Endothelial cell of umbilical vein (primary cell): ENCODE measurements around the gene NEDD9. TPM values are rescaled to one million over a fixed set of nuclear protein-coding genes. Genes with fewer than 3 reads are reported as not detected.

Experiments
- BruUV-seq: library from RNA; stranded (reverse); fragments of 400-500 nt; replicated peaks from 2 replicates; lab custom pipeline; 2021; lab: Mats Ljungman, UMichigan
- CTCF ChIA-PET: fragments of 300-600, 350-600 bp; sonication (Branson Sonifier 250); formaldehyde crosslinking; loops from one replicate; lab custom pipeline; 2021; ENCODE audit warnings: antibody characterized with exemption, inconsistent platforms; lab: Charles Lee
- POLR2A ChIA-PET: fragments of 300-600, 350-600 bp; sonication (Branson Sonifier 250); formaldehyde crosslinking; loops from one replicate; lab custom pipeline; 2021; ENCODE audit warnings: antibody characterized with exemption, inconsistent platforms; lab: Charles Lee
- DNase-seq: peaks from one replicate; pipeline ENCODE4 v3.0.0-alpha.2; 2011; ENCODE audit warnings: low read depth, low spot score
- FAIRE-seq: peaks from 2 replicates; lab custom pipeline; 2011; peaks lifted over from hg19 to GRCh38; lab: Jason Lieb, UNC
- H2AFZ ChIP-seq: 2 replicates; pipeline ENCODE4 v1.6.0; 2012; ENCODE audit warnings: low read depth, low read length, control low read depth, inconsistent platforms
- H3K27ac ChIP-seq: 2 replicates; pipeline ENCODE4 v1.5.1; 2011; ENCODE audit warnings: low read depth, mild to moderate bottlenecking, control low read depth, low read length, moderate library complexity; ENCODE audit not compliant: insufficient read depth
- H3K27me3 ChIP-seq, 2 experiments: 2 replicates each; pipeline versions ENCODE4 v1.6.0 to v1.6.1; 2011; ENCODE audit warnings: low read length in 2 of 2, mixed read lengths in 1 of 2; ENCODE audit not compliant: control insufficient read depth in 2 of 2, insufficient read depth in 2 of 2
- H3K36me3 ChIP-seq, 2 experiments: 2 replicates in 1 of 2; 3 replicates in 1 of 2; pipeline ENCODE4 v1.5.1; 2011; ENCODE audit warnings: low read length in 2 of 2, mild to moderate bottlenecking in 1 of 2, moderate library complexity in 1 of 2; ENCODE audit not compliant: control insufficient read depth in 2 of 2, insufficient read depth in 2 of 2; ENCODE audit errors: extremely low read depth in 1 of 2
- H3K4me1 ChIP-seq: 3 replicates; pipeline ENCODE4 v1.5.1; 2011; ENCODE audit warnings: mild to moderate bottlenecking, low read length; ENCODE audit not compliant: control insufficient read depth, insufficient read depth; ENCODE audit errors: extremely low read depth
- H3K4me2 ChIP-seq: 2 replicates; pipeline ENCODE4 v1.6.1; 2011; ENCODE audit warnings: low read length, control low read depth, mixed read lengths; ENCODE audit not compliant: insufficient read depth
- H3K4me3 ChIP-seq, 3 experiments: fragments of 200-600 bp in 1 of 3; sonication (generic), shearing (Covaris generic) in 1 of 3; replicated peaks in 1 of 3; 2 replicates each; pipeline ENCODE4 v1.5.1; 2011 to 2016; ENCODE audit warnings: control low read depth in 3 of 3, low read length in 3 of 3, mild to moderate bottlenecking in 2 of 3, inconsistent platforms in 1 of 3, low read depth in 1 of 3, moderate library complexity in 1 of 3; ENCODE audit not compliant: insufficient read depth in 1 of 3
- H3K79me2 ChIP-seq: 2 replicates; pipeline ENCODE4 v1.6.0; 2012; ENCODE audit warnings: low read length, inconsistent platforms; ENCODE audit not compliant: control insufficient read depth, insufficient read depth
- H3K9ac ChIP-seq: replicated peaks from 2 replicates; pipeline ENCODE3; 2011; ENCODE audit warnings: low read length, control low read depth; ENCODE audit not compliant: insufficient read depth; ENCODE audit errors: extremely low read depth
- H3K9me1 ChIP-seq: replicated peaks from 3 replicates; pipeline ENCODE4 v1.6.0; 2011; ENCODE audit warnings: mild to moderate bottlenecking, low read length; ENCODE audit not compliant: control insufficient read depth, insufficient read depth; ENCODE audit errors: extremely low read depth
- H3K9me3 ChIP-seq: replicated peaks from 2 replicates; pipeline ENCODE4 v1.5.1; 2012; ENCODE audit warnings: low read length, inconsistent platforms; ENCODE audit not compliant: control insufficient read depth, insufficient read depth
- H4K20me1 ChIP-seq: replicated peaks from 2 replicates; pipeline ENCODE3; 2011; ENCODE audit warnings: mild to moderate bottlenecking, low read length; ENCODE audit not compliant: control insufficient read depth, insufficient read depth; ENCODE audit errors: extremely low read depth
- CTCF ChIP-seq, 2 donors: IDR thresholded peaks; 1 replicate in 1 of 2; 2 replicates in 1 of 2; pipeline ENCODE4 v1.5.1; 2011; ENCODE audit warnings: low read length in 2 of 2, mild to moderate bottlenecking in 2 of 2, moderate library complexity in 2 of 2, control low read depth in 1 of 2, inconsistent platforms in 1 of 2, low read depth in 1 of 2; ENCODE audit not compliant: insufficient read depth in 1 of 2; ENCODE audit errors: extremely low read depth in 1 of 2
- EZH2 ChIP-seq: IDR thresholded peaks from 2 replicates; pipeline ENCODE4 v1.6.1; 2012; ENCODE audit warnings: borderline replicate concordance, low read depth, mild to moderate bottlenecking, moderate library complexity, low read length, inconsistent platforms; ENCODE audit not compliant: severe bottlenecking
- FOS ChIP-seq: IDR thresholded peaks from 2 replicates; pipeline ENCODE4 v1.6.1; 2011; ENCODE audit warnings: mild to moderate bottlenecking, low read length, moderate library complexity, borderline replicate concordance; ENCODE audit not compliant: insufficient read depth
- GATA2 ChIP-seq: IDR thresholded peaks from 2 replicates; pipeline ENCODE4 v1.7.0; 2011; ENCODE audit warnings: low read depth, mild to moderate bottlenecking, moderate library complexity, mixed read lengths, low read length; ENCODE audit not compliant: insufficient read length, insufficient read depth
- JUN ChIP-seq: IDR thresholded peaks from 2 replicates; pipeline ENCODE4 v1.6.1; 2011; ENCODE audit warnings: borderline replicate concordance, low read depth; ENCODE audit not compliant: insufficient read length, insufficient read depth
- MAX ChIP-seq: IDR thresholded peaks from 2 replicates; pipeline ENCODE4 v1.6.1; 2011; ENCODE audit not compliant: insufficient read depth, insufficient read length
- MYC ChIP-seq: IDR thresholded peaks from one replicate; pipeline ENCODE4 v1.6.1; 2011; ENCODE audit warnings: mild to moderate bottlenecking, low read depth, low read length
- POLR2A ChIP-seq: IDR thresholded peaks from 2 replicates; pipeline ENCODE4 v1.6.1; 2012; ENCODE audit warnings: low read depth, mild to moderate bottlenecking, control low read depth, low read length
- POLR2AphosphoS5 ChIP-seq: IDR thresholded peaks from 2 replicates; pipeline ENCODE4 v1.6.1; 2012; ENCODE audit warnings: low read depth, mild to moderate bottlenecking, control low read depth, low read length, moderate library complexity; ENCODE audit not compliant: insufficient read depth
- dilution Hi-C: fragments of 300-500 bp; cut with MboI; formaldehyde crosslinking; loops from one replicate; pipeline ENCODE4 v1.15.0; 2019; ENCODE audit warnings: low sequenced_read_pairs; ENCODE audit not compliant: extremely low pct_ligation_motif_present
- intact Hi-C: fragments of 100-400 bp; cut with micrococcal nuclease; formaldehyde crosslinking; loops from one replicate; pipeline ENCODE4 v1.10.0; 2022
- polyA plus RNA-seq, 4 experiments: library from polyadenylated mRNA; depleted of rRNA in 3 of 4; stranded (reverse) in 3 of 4; unstranded in 1 of 4; fragments of >200 nt; gene quantifications; 2 replicates each; pipeline versions ENCODE4 v1.2.1 to v1.2.3, GENCODE V29; 2011 to 2012; ENCODE audit warnings: missing spikeins in 1 of 4
- total RNA-seq: library from RNA; stranded (reverse); gene quantifications from 2 replicates; pipeline ENCODE4 v1.2.3, GENCODE V29; 2021

Gene NEDD9
- total and polyA plus RNA-seq, 2 donors (not counting 3 experiments of a cell fraction or from before 2014, with no cell fraction given): 55.2 to 61.0 TPM

- ChIA-PET POLR2A (no interaction called here), CTCF (interaction anchor here (1.1 kb wide), 1 partner anchor 14 kb away, joined by 3 read pairs; no protein-coding TSS in a partner anchor)
- BruUV-seq: no TSS peak
- H3K27me3 ChIP-seq: no peaks in the 10 kb centered on the region
- H3K36me3 ChIP-seq: no peaks in the 10 kb centered on the region
- no peak overlapping the region for H3K9ac ChIP-seq
- no peaks in the 10 kb centered on the region for H3K79me2 ChIP-seq
- peaks cover 13% of the 10 kb centered on the region for H3K4me1 ChIP-seq
- TF ChIP-seq CTCF (IDR thresholded peaks at IDR 0.05; ENCODE audit: extremely low read depth in 1 of 2, insufficient read depth in 1 of 2, low read depth in 1 of 2, low read length in 2 of 2): no peak
- no peak for TF ChIP-seq MAX
- no peak for TF ChIP-seq EZH2
- no peak for TF ChIP-seq JUN
- TF ChIP-seq POLR2A: no peak
- TF ChIP-seq GATA2: no peak
- TF ChIP-seq FOS: no peak
- no peak for TF ChIP-seq POLR2AphosphoS5
- no peak for TF ChIP-seq MYC
- H3K4me3 ChIP-seq: no peak overlapping the region
- H4K20me1 ChIP-seq: no peaks in the 10 kb centered on the region
- no peak overlapping the region for H2AFZ ChIP-seq
- no peaks in the 10 kb centered on the region for H3K9me3 ChIP-seq
- H3K4me2 ChIP-seq: no peak overlapping the region
- intact Hi-C loops: no loop called here
- dilution Hi-C loops: no loop called here
- FAIRE-seq: no peak
- DNase-seq: no peak
- H3K9me1 ChIP-seq: no peaks in the 10 kb centered on the region
- H3K27ac ChIP-seq: no peak overlapping the region
Measured at GRCh38 chr6:11237956-11238355, 5.5 kb upstream of the NEDD9 start.
